ENCODE data around the gene LUZP2.

LUZP2 gene

DNA sequence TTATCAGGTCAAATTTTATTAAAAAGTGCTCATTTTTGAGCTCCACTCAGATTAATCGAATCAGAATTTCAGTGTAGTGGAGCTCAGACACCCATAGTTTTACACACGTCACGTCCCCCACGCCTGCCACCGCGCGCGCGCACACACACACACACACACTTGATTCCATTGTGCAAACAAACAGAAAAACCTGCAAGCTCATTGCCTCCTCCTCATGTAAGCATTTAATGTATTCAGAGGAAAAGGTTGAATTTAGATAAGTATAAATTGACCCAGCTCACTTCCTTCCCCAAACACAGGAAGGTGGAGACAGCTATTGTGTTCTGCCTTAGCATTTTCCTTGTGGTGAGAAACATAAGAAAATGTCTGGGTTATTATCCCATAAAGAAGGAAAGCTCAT, 336.7 kb downstream of the LUZP2 start:
- no peak overlapping the region for H3K4me3 ChIP-seq (ENCODE audit: low read depth, low read length)
- DNase-seq (ENCODE audit: low read depth), result no peak
- TF ChIP-seq, protein P1, sequence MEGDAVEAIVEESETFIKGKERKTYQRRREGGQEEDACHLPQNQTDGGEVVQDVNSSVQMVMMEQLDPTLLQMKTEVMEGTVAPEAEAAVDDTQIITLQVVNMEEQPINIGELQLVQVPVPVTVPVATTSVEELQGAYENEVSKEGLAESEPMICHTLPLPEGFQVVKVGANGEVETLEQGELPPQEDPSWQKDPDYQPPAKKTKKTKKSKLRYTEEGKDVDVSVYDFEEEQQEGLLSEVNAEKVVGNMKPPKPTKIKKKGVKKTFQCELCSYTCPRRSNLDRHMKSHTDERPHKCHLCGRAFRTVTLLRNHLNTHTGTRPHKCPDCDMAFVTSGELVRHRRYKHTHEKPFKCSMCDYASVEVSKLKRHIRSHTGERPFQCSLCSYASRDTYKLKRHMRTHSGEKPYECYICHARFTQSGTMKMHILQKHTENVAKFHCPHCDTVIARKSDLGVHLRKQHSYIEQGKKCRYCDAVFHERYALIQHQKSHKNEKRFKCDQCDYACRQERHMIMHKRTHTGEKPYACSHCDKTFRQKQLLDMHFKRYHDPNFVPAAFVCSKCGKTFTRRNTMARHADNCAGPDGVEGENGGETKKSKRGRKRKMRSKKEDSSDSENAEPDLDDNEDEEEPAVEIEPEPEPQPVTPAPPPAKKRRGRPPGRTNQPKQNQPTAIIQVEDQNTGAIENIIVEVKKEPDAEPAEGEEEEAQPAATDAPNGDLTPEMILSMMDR (conservative IDR thresholded peaks at IDR 0.05; ENCODE audit: low read depth, low read length), result no peak

DNA sequence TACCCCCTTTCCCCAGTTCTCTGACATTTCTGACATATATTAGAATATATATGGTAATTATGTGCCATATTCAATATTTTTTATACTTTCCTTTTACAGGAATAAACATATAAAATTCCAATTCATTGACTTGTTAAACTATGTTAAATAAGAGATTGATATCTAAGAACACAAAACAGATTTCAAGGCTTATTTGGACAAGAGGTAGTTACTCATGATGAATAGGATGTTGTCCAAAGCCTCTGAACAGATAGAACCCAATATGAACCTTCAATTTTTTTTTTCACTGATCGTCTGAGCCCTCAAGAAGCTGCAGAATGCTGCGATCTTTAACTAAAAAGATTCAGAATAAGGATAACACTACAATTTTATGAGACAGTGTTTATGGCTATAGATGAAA, 340.3 kb downstream of the LUZP2 start:
- TF ChIP-seq, protein P1 (conservative IDR thresholded peaks at IDR 0.05; ENCODE audit: low read depth, low read length), result no peak
- no peak for DNase-seq (ENCODE audit: low read depth)
- no peak overlapping the region for H3K4me3 ChIP-seq (ENCODE audit: low read depth, low read length)

DNA sequence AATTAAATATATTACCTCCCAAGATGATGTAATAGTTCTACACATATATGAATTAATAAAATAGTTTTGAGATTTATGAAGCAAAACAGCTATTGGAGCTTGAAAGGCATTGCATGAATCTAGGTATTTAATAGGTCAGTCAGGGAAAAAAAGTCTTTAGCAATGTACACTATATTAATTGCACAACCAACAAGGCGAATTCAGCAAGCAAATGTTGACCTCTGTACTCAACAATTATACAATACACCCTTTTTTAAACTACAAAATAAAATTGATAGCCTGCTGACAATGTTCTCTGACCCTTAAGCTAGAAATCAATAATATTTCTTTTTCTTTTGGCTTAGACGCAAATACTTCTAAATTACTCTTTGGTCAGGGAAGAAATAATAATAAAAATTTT, 345.5 kb downstream of the LUZP2 start:
- no peak for DNase-seq (ENCODE audit: low read depth)
- TF ChIP-seq, protein P1 (conservative IDR thresholded peaks at IDR 0.05; ENCODE audit: low read depth, low read length), result no peak
- H3K4me3 ChIP-seq (ENCODE audit: low read depth, low read length), result no peak overlapping the region

DNA sequence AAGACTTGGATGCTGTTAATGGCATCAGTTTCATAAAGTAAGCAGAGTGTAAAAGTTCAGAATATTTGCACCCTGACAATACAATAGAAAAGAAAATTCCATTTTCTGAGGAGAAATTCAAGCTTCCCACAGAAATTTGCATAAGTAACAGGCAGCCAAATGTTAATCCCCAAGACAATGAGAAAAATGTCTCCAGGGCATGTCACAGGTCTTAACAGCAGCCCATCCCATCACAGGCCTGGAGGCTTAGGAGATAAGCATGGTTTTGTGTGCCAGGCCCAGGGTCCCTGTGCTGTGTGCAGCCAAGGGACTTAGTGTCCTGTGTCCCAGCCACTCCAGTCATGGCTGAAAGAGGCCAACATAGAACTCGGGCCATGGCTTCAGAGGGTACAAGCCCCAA, 347.6 kb downstream of the LUZP2 start:
- no peak overlapping the region for H3K4me3 ChIP-seq (ENCODE audit: low read depth, low read length)
- no peak for DNase-seq (ENCODE audit: low read depth)
- TF ChIP-seq, protein P1 (conservative IDR thresholded peaks at IDR 0.05; ENCODE audit: low read depth, low read length), result no peak

DNA sequence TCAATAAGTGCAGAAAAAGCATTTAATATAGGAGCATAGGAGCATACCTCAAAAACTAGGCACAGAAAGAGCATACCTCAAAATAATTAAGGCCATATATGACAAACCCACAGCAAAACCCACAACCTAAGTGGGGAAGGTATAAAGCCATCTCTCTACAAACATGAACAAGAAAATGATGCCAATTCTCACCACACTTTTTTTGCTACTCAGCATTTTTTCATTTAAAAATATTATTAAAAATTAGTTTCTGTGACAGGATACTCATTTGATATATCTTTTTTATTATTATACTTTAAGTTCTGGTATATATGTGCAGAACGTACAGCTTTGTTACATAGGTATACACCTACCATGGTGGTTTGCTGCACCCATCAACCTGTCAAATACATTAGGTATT, 352.0 kb downstream of the LUZP2 start:
- TF ChIP-seq, protein P1 (conservative IDR thresholded peaks at IDR 0.05; ENCODE audit: low read depth, low read length), result no peak

DNA sequence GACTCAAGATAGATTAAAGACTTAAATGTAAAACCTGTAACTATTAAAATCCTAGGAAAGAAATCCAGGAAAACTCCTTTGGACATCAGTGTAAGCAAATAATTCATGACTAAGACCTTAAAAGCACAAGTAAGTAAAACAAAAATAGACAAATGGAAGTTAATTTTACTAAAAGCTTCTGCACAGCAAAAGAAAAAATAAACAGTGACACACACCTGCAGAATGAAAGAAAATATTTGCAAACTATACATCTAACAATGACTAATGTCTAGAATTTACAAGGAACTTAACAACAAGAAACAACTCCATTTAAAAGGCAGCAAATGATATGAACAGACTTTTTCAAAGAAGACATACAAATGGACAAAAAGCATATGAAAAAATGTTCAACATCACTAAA, 359.1 kb downstream of the LUZP2 start:
- no peak for DNase-seq (ENCODE audit: low read depth)
- H3K4me3 ChIP-seq (ENCODE audit: low read depth, low read length), result no peak overlapping the region
- TF ChIP-seq, protein P1 (conservative IDR thresholded peaks at IDR 0.05; ENCODE audit: low read depth, low read length), result no peak

More for the DNA sequence above, 352.0 kb downstream of the LUZP2 start:
- DNase-seq (ENCODE audit: low read depth), result no peak
- no peak overlapping the region for H3K4me3 ChIP-seq (ENCODE audit: low read depth, low read length)

DNA sequence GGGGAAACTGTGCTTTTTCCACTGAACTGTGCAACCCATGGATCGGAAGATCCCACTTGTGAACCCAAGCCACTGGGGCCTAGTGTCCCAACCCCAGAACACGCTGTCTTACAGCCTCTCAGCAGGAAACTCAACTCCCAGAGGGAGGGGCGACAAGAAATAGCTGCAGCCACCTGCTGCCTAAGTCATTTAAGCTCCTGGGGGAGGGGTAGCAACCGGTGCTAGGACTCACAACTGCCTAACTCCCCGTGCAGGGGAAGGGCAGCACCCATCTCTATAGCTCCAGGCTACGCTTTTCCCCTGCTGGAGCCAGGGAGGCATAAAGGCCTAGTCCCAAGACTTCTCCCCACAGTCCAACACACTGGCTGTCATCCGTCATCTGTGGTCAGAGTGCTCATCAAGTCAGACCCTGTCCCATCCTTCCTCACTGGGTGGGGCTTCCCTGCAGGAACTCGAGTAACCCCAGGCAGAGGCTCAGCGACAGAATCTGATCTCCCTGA, 363.0 kb downstream of the LUZP2 start:
- no peak for DNase-seq (ENCODE audit: low read depth)
- TF ChIP-seq, protein P1 (conservative IDR thresholded peaks at IDR 0.05; ENCODE audit: low read depth, low read length), result no peak
- H3K4me3 ChIP-seq (ENCODE audit: low read depth, low read length), result no peak overlapping the region
